Measurements from ENCODE around the gene PARD3B.

The PARD3B gene

GRCh38 chr2:205235434-205235833 lies 690.2 kb downstream of the PARD3B start:
- no peak for DNase-seq

GRCh38 chr2:205237524-205237923 lies 692.2 kb downstream of the PARD3B start:
- no peak for DNase-seq

GRCh38 chr2:205245001-205245400 lies 699.7 kb downstream of the PARD3B start:
- no peak for DNase-seq

GRCh38 chr2:205245652-205246051 lies 700.4 kb downstream of the PARD3B start:
- no peak for DNase-seq

- no peak for DNase-seq
These were observed 713.8 kb downstream of the PARD3B start for GRCh38 chr2:205259121-205259520.

GRCh38 chr2:205261516-205262020 lies 716.3 kb downstream of the PARD3B start:
- no peak for DNase-seq

GRCh38 chr2:205267323-205267722 lies 722.0 kb downstream of the PARD3B start:
- DNase-seq: no peak

GRCh38 chr2:205270689-205271088 lies 725.4 kb downstream of the PARD3B start:
- no peak for DNase-seq

- no peak for DNase-seq
These were observed 727.9 kb downstream of the PARD3B start for GRCh38 chr2:205273148-205273547.

GRCh38 chr2:205273627-205274026 lies 728.4 kb downstream of the PARD3B start:
- no peak for DNase-seq

GRCh38 chr2:205274801-205275200 lies 729.5 kb downstream of the PARD3B start:
- no peak for DNase-seq

- DNase-seq: no peak
These were observed 731.0 kb downstream of the PARD3B start for GRCh38 chr2:205276116-205276777.

GRCh38 chr2:205280596-205281236 lies 735.4 kb downstream of the PARD3B start:
- DNase-seq: no peak

GRCh38 chr2:205283736-205284270 lies 738.5 kb downstream of the PARD3B start:
- DNase-seq: no peak

GRCh38 chr2:205284334-205284733 lies 739.1 kb downstream of the PARD3B start:
- no peak for DNase-seq

- no peak for DNase-seq
These were observed 742.0 kb downstream of the PARD3B start for GRCh38 chr2:205287316-205287715.

- no peak for DNase-seq
These were observed 743.4 kb downstream of the PARD3B start for GRCh38 chr2:205288686-205289085.

GRCh38 chr2:205290299-205290698 lies 745.0 kb downstream of the PARD3B start:
- no peak for DNase-seq

GRCh38 chr2:205292665-205293295 lies 747.5 kb downstream of the PARD3B start:
- no peak for DNase-seq

- DNase-seq: no peak
These were observed 748.3 kb downstream of the PARD3B start for GRCh38 chr2:205293559-205293958.

- DNase-seq: no peak
These were observed 751.7 kb downstream of the PARD3B start for GRCh38 chr2:205296959-205297358.

GRCh38 chr2:205297368-205297767 lies 752.1 kb downstream of the PARD3B start:
- no peak for DNase-seq

GRCh38 chr2:205297846-205298245 lies 752.6 kb downstream of the PARD3B start:
- no peak for DNase-seq

- no peak for DNase-seq
These were observed 765.9 kb downstream of the PARD3B start for GRCh38 chr2:205311201-205311600.

Data from cortex of kidney (tissue), 1 donor.